Cardiac muscle cell (in vitro differentiated cells and primary cell): Measurements from ENCODE around the gene OGFOD3. TPM values are rescaled to one million over a fixed set of nuclear protein-coding genes. Genes with fewer than 3 reads are reported as not detected.
"Not testable (repeated sequence)": the region's sequence is repeated elsewhere in the genome, so short reads cannot be mapped to it uniquely, and the experiment has no call there.

Experiments used
- DNase-seq, 2 donors: peaks; one replicate each; pipeline versions ENCODE4 v3.0.0 to v3.0.0-alpha.2; 2010 to 2017; ENCODE audit warnings: low read depth in 1 of 2, low spot score in 1 of 2
- H3K27ac ChIP-seq: fragments of 200-600 bp; sonication (generic); 2 replicates; pipeline ENCODE4 v1.5.1; 2016
- H3K27me3 ChIP-seq: fragments of 200-600 bp; sonication (generic); 2 replicates; pipeline ENCODE4 v1.6.0; 2016; ENCODE audit warnings: control low read depth
- H3K36me3 ChIP-seq: fragments of 200-600 bp; sonication (generic); 2 replicates; pipeline ENCODE4 v1.5.1; 2016; ENCODE audit warnings: control low read depth
- H3K4me1 ChIP-seq: fragments of 200-600 bp; sonication (generic); 2 replicates; pipeline ENCODE4 v1.8.1; 2017; ENCODE audit warnings: low read depth, mild to moderate bottlenecking, mixed run types
- H3K4me3 ChIP-seq: fragments of 200-600 bp; sonication (generic); 2 replicates; pipeline ENCODE4 v1.5.1; 2016; ENCODE audit warnings: mild to moderate bottlenecking
- H3K9me3 ChIP-seq: fragments of 200-600 bp; sonication (generic); 2 replicates; pipeline ENCODE4 v1.5.1; 2017; ENCODE audit warnings: low read depth, mild to moderate bottlenecking, control low read depth
- polyA plus RNA-seq: library from polyadenylated mRNA; unstranded; fragments of >200 nt; fragmentation: Nextera tagmentation; extraction: Ambion mirVana; gene quantifications from 2 replicates; pipeline ENCODE4 v1.2.1, GENCODE V29; 2016
- total RNA-seq: library from RNA; depleted of rRNA; stranded (reverse); fragments of >200 nt; gene quantifications from 2 replicates; pipeline ENCODE4 v1.2.3, GENCODE V29; 2016
- TF ChIP-seq, protein P1 (sequence below): IDR thresholded peaks from 2 replicates; pipeline ENCODE4 v1.5.1; 2012; ENCODE audit warnings: low read depth, mild to moderate bottlenecking, low read length

OGFOD3 gene
- total and polyA plus RNA-seq, 2 experiments from 2014 or later = 26.1 to 45.2 TPM

- H3K27me3 ChIP-seq = peaks cover 30% of the 10 kb centered on the region
- no peak for DNase-seq
Measured at GRCh38 chr17:82376042-82376730, 42.2 kb downstream of the OGFOD3 start.

GRCh38 chr17:82375359-82376041 lies 42.9 kb downstream of the OGFOD3 start:
- TF ChIP-seq, protein P1, sequence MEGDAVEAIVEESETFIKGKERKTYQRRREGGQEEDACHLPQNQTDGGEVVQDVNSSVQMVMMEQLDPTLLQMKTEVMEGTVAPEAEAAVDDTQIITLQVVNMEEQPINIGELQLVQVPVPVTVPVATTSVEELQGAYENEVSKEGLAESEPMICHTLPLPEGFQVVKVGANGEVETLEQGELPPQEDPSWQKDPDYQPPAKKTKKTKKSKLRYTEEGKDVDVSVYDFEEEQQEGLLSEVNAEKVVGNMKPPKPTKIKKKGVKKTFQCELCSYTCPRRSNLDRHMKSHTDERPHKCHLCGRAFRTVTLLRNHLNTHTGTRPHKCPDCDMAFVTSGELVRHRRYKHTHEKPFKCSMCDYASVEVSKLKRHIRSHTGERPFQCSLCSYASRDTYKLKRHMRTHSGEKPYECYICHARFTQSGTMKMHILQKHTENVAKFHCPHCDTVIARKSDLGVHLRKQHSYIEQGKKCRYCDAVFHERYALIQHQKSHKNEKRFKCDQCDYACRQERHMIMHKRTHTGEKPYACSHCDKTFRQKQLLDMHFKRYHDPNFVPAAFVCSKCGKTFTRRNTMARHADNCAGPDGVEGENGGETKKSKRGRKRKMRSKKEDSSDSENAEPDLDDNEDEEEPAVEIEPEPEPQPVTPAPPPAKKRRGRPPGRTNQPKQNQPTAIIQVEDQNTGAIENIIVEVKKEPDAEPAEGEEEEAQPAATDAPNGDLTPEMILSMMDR = no peak
- no peaks in the 10 kb centered on the region for H3K36me3 ChIP-seq
- no peak overlapping the region for H3K27ac ChIP-seq
- DNase-seq = no peak
- H3K4me3 ChIP-seq = no peak overlapping the region
- peaks cover 30% of the 10 kb centered on the region for H3K27me3 ChIP-seq
- H3K4me1 ChIP-seq = peaks cover 11% of the 10 kb centered on the region
- no peaks in the 10 kb centered on the region for H3K9me3 ChIP-seq

More at GRCh38 chr17:82376042-82376730, 42.2 kb downstream of the OGFOD3 start:
- Histone ChIP-seq H3K27ac (no peak overlapping the region), H3K4me1 (peaks cover 11% of the 10 kb centered on the region), H3K9me3 (no peaks in the 10 kb centered on the region), H3K4me3 (no peak overlapping the region), H3K36me3 (no peaks in the 10 kb centered on the region)
- TF ChIP-seq, protein P1 = no peak

DNA sequence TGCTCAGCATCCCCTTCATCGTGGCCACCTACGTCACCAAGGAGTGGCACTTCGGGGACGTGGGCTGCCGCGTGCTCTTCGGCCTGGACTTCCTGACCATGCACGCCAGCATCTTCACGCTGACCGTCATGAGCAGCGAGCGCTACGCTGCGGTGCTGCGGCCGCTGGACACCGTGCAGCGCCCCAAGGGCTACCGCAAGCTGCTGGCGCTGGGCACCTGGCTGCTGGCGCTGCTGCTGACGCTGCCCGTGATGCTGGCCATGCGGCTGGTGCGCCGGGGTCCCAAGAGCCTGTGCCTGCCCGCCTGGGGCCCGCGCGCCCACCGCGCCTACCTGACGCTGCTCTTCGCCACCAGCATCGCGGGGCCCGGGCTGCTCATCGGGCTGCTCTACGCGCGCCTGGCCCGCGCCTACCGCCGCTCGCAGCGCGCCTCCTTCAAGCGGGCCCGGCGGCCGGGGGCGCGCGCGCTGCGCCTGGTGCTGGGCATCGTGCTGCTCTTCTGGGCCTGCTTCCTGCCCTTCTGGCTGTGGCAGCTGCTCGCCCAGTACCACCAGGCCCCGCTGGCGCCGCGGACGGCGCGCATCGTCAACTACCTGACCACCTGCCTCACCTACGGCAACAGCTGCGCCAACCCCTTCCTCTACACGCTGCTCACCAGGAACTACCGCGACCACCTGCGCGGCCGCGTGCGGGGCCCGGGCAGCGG lies 43.6 kb downstream of the OGFOD3 start:
- Histone ChIP-seq H3K4me1 (peaks cover 11% of the 10 kb centered on the region), H3K27me3 (peaks cover 27% of the 10 kb centered on the region), H3K27ac (no peak overlapping the region), H3K4me3 (no peak overlapping the region), H3K36me3 (no peaks in the 10 kb centered on the region), H3K9me3 (no peaks in the 10 kb centered on the region)
- DNase-seq = no peak
- TF ChIP-seq, protein P1 = no peak

DNA sequence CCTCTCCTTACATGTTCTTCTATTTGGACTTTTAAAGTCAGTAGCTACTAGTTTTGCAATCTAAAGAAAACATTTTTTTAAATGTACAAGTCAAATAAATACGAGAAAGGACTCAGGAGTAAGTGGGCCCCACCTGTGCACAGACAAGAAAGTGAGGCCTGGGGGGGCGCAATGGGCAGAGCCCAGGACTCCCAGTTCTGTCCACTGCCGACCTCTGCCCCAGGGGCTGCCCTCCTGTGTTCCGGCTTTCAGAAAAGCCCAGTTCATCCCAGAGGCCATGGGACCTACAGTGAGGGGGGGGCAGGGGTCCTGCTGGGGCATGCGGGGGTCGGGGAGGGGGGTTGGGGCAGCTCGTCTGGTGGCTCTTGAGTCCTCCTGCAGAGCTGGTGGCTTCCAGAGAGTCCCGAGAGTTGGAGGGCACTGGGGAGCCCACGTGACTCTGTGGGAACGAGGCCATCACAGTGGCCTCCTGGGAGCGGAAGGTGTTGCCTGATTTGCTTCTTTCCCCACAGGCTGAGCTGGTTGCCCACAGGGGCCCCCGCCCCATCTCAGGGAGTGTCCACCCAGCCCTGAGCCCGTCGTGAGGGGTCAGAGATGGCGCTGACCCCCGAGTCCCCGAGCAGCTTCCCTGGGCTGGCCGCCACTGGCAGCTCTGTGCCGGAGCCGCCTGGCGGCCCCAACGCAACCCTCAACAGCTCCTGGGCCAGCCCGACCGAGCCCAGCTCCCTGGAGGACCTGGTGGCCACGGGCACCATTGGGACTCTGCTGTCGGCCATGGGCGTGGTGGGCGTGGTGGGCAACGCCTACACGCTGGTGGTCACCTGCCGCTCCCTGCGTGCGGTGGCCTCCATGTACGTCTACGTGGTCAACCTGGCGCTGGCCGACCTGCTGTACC lies 44.4 kb downstream of the OGFOD3 start:
- no peak overlapping the region for H3K4me3 ChIP-seq
- H3K27me3 ChIP-seq = peaks cover 23% of the 10 kb centered on the region

DNA sequence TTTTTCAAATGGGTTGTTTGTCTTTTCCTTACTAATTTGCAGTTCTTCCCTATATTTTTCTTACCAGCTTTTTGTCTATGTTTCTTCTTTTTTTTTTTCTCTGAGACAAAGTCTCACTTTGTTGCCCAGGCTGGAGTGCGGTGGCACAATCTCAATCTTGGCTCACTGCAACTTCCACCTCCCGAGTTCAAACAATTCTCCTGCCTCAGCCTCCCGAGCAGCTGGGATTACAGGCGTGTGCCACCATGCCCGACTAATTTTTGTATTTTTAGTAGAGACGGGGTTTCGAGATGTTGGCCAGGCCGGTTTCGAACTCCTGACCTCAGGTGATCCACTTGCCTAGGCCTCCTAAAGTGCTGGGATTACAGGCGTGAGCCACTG lies 45.3 kb downstream of the OGFOD3 start:
- not testable (repeated sequence) for H3K9me3 ChIP-seq, H3K27ac ChIP-seq, H3K4me3 ChIP-seq, H3K36me3 ChIP-seq, DNase-seq
- peaks cover 21% of the 10 kb centered on the region for H3K27me3 ChIP-seq
- H3K4me1 ChIP-seq = peaks cover 11% of the 10 kb centered on the region

More for the DNA sequence above, 44.4 kb downstream of the OGFOD3 start:
- TF ChIP-seq, protein P1 = no peak
- Histone ChIP-seq H3K27ac (no peak overlapping the region), H3K4me1 (peaks cover 11% of the 10 kb centered on the region), H3K36me3 (no peaks in the 10 kb centered on the region), H3K9me3 (no peaks in the 10 kb centered on the region)
- no peak for DNase-seq
